Middle frontal gyrus (tissue), 1 donor: ENCODE results near the gene BAZ2A.
"Not testable (repeated sequence)": the region's sequence is repeated elsewhere in the genome, so short reads cannot be mapped to it uniquely, and the experiment has no call there.

ENCODE experiments used
- DNase-seq: peaks from one replicate; pipeline ENCODE4 v3.0.0-alpha.2; 2015; ENCODE audit warnings: low spot score; ENCODE audit errors: extremely low spot score

Gene BAZ2A

GRCh38 chr12:56599041-56599440 lies 31.1 kb downstream of the BAZ2A start:
- DNase-seq, result no peak

DNA sequence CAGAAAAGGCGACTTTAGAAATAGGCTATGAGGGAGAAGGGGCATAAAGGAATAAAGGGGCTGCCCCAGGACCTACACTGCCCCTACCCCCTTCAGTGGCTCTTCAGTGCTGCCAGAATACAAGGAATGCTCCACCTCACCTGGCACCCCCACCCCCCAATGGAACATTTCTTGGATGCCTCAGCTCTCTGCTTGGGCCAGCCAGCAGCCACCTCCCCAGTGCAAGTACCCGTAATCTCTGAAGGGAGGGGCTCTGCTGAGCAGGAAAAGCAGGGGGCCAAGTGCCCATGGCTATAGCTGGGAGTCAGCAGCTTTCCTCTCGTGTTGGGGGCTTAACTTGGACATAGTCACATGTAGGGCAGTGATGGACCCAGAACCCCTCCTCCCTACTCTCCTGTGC lies 33.3 kb downstream of the BAZ2A start:
- no peak for DNase-seq

DNA sequence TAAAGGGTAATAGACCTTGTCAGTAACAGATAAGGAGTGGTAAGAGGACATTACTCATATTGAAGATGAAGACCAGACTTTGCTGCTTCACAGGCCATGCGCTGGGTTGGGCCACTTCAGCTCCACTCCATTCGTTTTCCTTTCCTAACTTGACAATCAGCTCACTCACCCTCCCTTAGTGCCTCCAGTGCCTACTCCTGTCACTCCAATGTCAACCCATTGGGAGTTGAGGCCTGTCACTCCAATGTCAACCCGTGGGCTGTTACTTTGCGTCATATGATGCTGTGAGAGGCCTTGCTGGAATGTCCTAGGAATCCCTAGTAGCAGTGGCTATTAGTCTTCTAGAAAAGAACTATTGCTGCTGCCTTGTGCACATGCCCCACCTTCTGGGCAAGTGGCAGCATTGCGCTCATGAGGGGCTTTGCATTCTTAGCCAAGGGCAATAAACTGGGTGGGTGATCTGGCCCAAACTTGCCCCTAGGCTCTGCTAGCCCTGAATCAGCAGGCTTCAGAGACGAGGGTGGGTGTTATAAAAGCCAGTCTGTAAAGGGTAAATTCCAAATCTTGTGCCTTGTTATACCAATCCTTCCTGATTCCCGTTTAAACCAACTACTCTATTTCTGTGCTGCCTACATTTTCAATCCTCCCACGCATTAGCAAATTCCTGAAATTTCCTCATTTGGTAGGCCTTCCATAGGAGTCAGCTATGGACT lies 36.1 kb downstream of the BAZ2A start:
- no peak for DNase-seq

DNA sequence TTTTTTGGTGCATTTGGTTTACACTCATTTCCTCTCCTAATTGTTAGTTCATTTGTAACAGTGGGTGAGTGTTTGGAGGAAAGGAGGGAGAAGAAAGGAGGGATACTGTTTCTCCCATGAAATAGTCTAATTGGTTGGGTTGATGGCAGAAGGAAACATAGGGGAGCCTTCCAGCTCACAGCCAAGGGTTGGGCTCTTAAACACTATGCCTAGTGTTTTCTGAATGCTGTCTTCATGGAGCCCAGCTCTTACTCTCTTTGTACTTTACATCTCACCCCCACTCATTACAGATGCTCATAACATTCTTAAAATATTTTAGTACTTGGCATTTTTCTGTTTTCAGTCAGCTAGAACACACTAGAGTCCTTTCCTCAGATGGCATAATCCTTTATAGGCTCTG lies 38.2 kb downstream of the BAZ2A start:
- no peak for DNase-seq

DNA sequence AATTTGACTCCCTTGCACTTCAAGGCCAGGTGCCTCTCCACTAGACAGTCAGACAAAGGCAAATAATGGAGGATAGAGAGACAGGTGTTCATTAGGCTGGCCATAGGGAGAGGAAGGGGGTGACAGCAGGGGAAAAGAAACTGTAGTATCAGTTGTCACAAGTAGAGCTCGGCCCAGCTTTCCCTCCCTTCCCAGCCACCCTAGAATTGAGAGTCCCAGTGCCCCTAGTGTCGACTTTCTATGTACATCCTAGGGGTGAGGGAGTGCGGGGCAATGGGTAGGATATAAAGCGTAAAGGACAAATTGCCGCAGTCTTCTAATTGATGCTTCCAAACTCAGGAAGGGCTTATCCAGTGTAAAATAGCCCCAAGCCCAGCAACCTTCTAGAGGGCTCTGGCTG lies 39.0 kb downstream of the BAZ2A start:
- DNase-seq, result no peak

DNA sequence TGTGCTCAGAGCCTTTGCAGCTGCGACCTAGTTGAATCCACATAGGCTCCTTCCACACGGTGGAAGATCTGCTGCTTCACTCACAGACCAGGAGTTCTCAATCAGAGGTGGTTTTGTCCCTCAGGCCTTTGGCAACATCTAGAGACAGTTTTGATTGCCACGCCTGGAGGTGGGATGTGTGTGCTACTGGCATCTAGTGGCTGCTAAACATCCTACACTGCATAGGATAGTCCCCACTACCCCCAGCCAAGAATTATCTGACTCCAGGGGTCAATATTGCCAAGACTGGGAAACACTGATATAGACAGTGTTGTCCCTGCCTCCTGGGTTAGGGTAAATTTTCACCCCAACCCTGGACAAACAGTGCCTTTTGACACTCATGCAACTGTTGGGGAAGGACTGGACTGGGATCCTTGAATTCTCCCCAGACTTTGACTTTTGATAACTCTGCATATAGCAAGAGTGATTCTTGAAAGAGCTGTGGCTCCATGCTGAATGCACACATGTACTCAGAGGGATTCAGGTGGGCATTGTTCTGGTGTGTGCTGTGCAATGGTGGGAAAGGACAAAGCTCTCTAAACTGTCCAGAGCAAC lies 39.8 kb downstream of the BAZ2A start:
- no peak for DNase-seq

DNA sequence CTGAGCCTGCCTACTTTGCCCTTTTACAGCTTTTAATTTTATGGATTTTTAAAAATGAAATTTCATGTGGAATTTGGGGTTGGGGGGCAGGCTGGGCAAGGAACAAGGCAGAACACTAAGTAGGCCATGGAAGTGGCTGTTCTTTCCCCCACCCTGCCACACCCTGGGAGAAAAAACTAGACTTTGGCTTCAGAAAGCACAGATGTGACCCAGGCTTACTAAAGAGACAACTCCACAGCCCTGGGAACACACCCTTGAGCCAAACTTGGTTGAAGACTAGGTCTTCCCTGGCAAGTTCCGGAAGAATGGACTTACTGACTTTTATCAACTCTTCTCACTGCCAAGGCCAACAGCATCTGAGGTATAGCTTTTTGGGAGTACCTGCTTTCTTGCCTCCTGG lies 40.3 kb downstream of the BAZ2A start:
- no peak for DNase-seq

DNA sequence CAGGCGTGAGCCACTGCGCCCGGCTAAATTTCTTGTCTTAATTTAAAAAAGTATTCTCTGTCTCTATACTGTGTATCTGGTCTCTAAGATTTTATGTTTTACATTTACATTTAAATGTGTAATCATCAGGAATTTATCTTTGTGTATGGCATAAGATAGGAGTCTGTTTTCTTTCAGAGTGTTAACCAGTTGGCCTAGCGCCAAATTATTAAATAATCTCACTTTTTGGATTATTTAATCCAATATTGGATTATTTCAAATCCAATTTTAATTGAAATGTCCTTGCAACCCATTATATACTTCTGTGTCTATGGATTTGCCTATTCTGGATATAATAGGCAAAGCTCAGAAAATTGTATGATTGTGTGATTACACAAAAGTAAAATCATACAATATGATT lies 45.0 kb downstream of the BAZ2A start:
- DNase-seq, result no peak

DNA sequence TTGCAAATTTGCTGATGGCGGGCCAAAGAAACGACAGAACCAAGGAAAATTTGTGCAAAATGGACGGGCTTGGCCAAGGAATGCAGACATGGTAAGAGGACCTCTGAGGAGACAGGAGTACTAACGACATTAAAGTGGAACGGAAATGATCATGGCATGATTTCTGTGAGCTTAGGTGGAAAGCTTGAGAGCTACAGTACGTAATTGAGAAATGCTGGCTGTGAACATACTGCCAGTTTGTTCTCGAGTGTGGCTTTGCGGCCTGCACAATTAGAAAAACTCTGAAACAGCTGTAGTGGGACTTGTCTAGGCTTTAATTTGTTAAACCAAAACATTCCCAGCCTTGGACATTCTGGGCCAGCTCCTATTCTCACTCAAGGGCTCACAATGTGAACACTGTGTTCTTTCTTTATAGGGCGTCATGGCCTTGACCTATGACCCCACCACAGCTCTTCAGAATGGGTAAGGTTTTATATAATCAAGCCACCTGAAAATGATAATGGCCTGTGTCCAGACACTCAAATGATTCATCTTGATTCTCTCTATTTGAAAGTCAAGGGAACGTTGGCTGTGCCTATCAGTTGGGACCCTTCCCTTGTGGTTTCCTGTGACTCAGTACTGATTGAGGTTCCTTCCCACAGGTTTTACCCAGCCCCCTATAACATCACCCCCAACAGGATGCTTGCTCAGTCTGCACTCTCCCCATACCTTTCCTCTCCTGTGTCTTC lies 48.5 kb downstream of the BAZ2A start:
- no peak for DNase-seq

DNA sequence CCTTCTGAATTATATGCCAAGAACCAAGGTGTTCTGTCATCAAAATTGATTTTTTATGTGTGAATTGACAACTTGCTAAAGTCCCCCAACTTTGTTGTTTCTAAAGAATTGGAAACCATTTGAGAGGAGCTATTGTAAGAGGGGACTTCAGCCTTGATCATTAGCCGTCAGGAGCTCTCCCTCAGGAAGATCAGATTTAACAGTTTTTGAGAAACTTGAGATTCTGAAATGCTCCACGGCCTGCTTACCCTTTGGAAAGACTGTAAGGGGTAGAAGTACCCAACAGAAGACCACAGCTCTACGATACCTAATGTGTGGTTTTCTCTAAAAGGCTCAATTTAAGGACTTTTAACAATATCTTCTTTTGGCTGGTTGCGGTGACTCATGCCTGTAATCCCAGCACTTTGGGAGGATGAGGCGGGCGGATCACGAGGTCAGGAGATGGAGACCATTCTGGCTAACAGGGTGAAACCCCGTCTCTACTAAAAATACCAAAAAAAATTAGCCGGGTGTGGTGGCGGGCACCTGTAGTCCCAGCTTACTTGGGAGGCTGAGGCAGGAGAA lies 51.1 kb downstream of the BAZ2A start:
- DNase-seq, result no peak

DNA sequence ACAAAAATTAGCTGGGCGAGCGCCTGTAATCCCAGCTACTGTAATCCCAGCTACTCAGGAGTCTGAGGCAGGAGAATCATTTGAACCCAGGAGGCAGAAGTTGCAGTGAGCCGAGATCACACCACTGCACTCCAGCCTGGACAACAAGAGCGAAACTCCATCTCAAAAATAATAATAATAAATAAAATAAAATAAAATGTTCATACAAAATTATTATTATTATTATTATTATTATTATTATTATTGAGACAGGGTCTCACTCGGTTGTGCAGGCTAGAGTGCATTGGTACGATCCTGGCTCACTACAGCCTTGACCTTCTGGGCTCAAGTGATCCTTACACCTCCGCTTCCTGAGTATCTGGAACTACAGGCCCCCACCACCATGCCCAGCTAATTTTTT lies 52.9 kb downstream of the BAZ2A start:
- not testable (repeated sequence) for DNase-seq

DNA sequence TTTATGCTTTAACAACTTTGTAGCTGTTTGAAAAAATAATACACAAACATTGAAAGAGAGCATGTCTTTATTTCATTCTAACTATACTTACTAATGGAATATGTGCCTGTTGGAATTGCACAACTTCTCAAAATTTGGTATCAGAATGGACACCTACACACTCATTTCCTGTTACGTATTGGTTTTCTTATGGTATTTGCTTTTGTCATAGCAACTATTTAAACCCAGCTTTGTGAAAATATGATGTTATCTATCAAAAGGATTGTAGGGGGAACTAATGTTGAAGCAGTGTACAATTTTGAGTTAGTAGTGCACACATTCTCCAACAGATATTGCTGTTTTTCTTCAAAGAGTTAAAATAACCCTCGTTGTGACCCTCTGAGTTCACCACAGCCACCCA lies 55.9 kb downstream of the BAZ2A start:
- no peak for DNase-seq

GRCh38 chr12:56572288-56572687 lies 57.8 kb downstream of the BAZ2A start:
- DNase-seq, result no peak

GRCh38 chr12:56571121-56571520 lies 59.0 kb downstream of the BAZ2A start:
- no peak for DNase-seq

- no peak for DNase-seq
Measured at GRCh38 chr12:56568146-56568545, 62.0 kb downstream of the BAZ2A start.

- DNase-seq, result no peak
Measured at GRCh38 chr12:56565510-56566101, 64.5 kb downstream of the BAZ2A start.

GRCh38 chr12:56551070-56551469 lies 79.1 kb downstream of the BAZ2A start:
- DNase-seq, result no peak

DNA sequence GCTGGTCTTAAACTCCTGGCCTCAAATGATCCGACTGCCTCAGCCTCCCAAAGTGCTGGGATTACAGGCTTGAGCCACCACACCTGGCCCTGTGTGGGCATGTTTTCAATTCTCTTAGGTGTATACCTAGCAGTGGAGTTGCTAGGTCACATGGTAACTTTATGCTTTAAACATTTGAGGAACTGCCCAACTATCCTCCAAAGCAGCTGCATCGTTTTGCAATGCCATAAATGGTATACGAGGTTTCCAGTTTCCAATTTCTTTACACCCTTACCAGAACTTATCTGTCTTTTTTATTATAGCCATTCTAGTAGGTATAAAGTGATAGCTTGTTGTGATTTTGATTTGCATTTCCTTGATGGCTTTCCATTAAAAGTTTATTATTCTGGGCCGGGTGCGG lies 83.4 kb downstream of the BAZ2A start:
- DNase-seq, result no peak
